GM21825 (cell line): ENCODE data around the gene NPPA.

Experiments used
- ATAC-seq: cut with Tn5 transposase; IDR thresholded peaks from one replicate; pipeline ENCODE4 v1.9.1; 2021; ENCODE audit warnings: mild to moderate bottlenecking, moderate library complexity; ENCODE audit not compliant: unreplicated experiment

Gene NPPA

GRCh38 chr1:11845641-11846335, 1.8 kb downstream of the NPPA start:
- no peak for ATAC-seq

GRCh38 chr1:11842154-11843041, 5.2 kb downstream of the NPPA start:
- ATAC-seq, result no peak

- no peak for ATAC-seq
These were observed 6.1 kb downstream of the NPPA start for GRCh38 chr1:11841245-11842153.

GRCh38 chr1:11839727-11840705, 7.6 kb downstream of the NPPA start:
- ATAC-seq, result no peak

- peak; percentile 51 for ATAC-seq
These were observed 9.0 kb downstream of the NPPA start for GRCh38 chr1:11838349-11839272.

- no peak for ATAC-seq
These were observed 9.7 kb downstream of the NPPA start for GRCh38 chr1:11837767-11838348.

- ATAC-seq, result no peak
These were observed 10.4 kb downstream of the NPPA start for GRCh38 chr1:11836955-11837766.

- ATAC-seq, result no peak
These were observed 11.9 kb downstream of the NPPA start for GRCh38 chr1:11835441-11836225.

GRCh38 chr1:11833900-11834299, 13.7 kb downstream of the NPPA start:
- no peak for ATAC-seq

GRCh38 chr1:11833497-11833896, 14.1 kb downstream of the NPPA start:
- ATAC-seq, result no peak

- ATAC-seq, result no peak
These were observed 15.4 kb downstream of the NPPA start for GRCh38 chr1:11831945-11832725.

GRCh38 chr1:11828511-11828910, 19.1 kb downstream of the NPPA start:
- ATAC-seq, result no peak

GRCh38 chr1:11826946-11827345, 20.6 kb downstream of the NPPA start:
- no peak for ATAC-seq

- no peak for ATAC-seq
These were observed 22.5 kb downstream of the NPPA start for GRCh38 chr1:11825131-11825530.

- no peak for ATAC-seq
These were observed 24.0 kb downstream of the NPPA start for GRCh38 chr1:11823366-11824137.
